ENCODE results near the gene CLEC4D. TPM values are rescaled to one million over a fixed set of nuclear protein-coding genes. Genes with fewer than 3 reads are reported as not detected.

CLEC4D gene
- total and polyA plus RNA-seq, 4 donors: 0.08 to 0.67 (median 0.46) TPM

DNA sequence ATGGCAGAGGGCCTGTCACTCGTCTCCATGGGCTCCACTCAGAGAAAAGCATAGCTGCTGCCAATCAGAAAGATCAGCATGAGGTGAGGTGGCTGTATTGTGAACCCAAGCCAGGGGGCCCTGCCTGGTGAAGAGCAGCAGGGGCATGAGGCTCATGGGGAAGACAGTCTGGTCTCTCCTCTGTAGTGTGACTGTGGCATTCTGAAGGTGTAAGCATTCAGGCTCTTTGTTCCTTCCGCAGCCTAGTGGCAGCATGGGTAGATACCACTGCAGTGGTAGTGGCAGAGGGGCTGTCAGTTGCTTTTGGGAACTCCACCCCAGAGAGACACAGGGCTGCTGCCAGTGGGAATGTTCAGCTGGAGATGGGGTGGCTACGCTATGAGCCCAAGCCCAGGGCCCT lies 5.1 kb upstream of the CLEC4D start:
- Histone ChIP-seq H3K9ac (ENCODE audit: low read depth in 1 of 2, low read length in 2 of 2) (no peak overlapping the region), H3K9me3 (ENCODE audit: control insufficient read depth in 4 of 4, low read length in 3 of 4) (no peaks in the 10 kb centered on the region), H3K4me1 (ENCODE audit: control insufficient read depth in 4 of 4, insufficient read depth in 4 of 4, low read length in 3 of 4) (no peaks in the 10 kb centered on the region), H3K27ac (ENCODE audit: low read depth in 1 of 2, low read length in 2 of 2) (no peak overlapping the region), H3K27me3 (ENCODE audit: control insufficient read depth in 4 of 4, insufficient read depth in 4 of 4, low read length in 3 of 4) (no peaks in the 10 kb centered on the region), H3K4me3 (ENCODE audit: low read depth in 1 of 3, low read length in 3 of 3) (no peak overlapping the region), H3K36me3 (ENCODE audit: control insufficient read depth in 4 of 4, insufficient read depth in 3 of 4, low read depth in 1 of 4, low read length in 3 of 4) (no peaks in the 10 kb centered on the region)
- 85% methylated on average over 3 of the region's 3 CpGs for WGBS
- no peak for DNase-seq (ENCODE audit: low spot score)
- TF ChIP-seq FOXA1 (IDR thresholded peaks at IDR 0.05) (no peak), ATF3 (IDR thresholded peaks at IDR 0.05) (no peak)

- H3K9me3 ChIP-seq (ENCODE audit: control insufficient read depth in 4 of 4, low read length in 3 of 4): no peaks in the 10 kb centered on the region
- H3K36me3 ChIP-seq (ENCODE audit: control insufficient read depth in 4 of 4, insufficient read depth in 3 of 4, low read depth in 1 of 4, low read length in 3 of 4): no peaks in the 10 kb centered on the region
- H3K4me3 ChIP-seq (ENCODE audit: low read depth in 1 of 3, low read length in 3 of 3): no peak overlapping the region
- H3K27me3 ChIP-seq (ENCODE audit: control insufficient read depth in 4 of 4, insufficient read depth in 4 of 4, low read length in 3 of 4): no peaks in the 10 kb centered on the region
- no peak overlapping the region for H3K27ac ChIP-seq (ENCODE audit: low read depth in 1 of 2, low read length in 2 of 2)
- no peak for DNase-seq (ENCODE audit: low spot score)
- TF ChIP-seq, protein P1, sequence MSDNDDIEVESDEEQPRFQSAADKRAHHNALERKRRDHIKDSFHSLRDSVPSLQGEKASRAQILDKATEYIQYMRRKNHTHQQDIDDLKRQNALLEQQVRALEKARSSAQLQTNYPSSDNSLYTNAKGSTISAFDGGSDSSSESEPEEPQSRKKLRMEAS (IDR thresholded peaks at IDR 0.05): no peak
- TF ChIP-seq NR2F2 (IDR thresholded peaks at IDR 0.05): no peak
- no peak for TF ChIP-seq JUND (IDR thresholded peaks at IDR 0.05)
- no peak for TF ChIP-seq CTCF (IDR thresholded peaks at IDR 0.05; ENCODE audit: low read depth, low read length, missing input control)
- no peak for TF ChIP-seq FOXA2 (IDR thresholded peaks at IDR 0.05)
- H3K9ac ChIP-seq (ENCODE audit: low read depth in 1 of 2, low read length in 2 of 2): no peak overlapping the region
- WGBS: 67% methylated on average over 12 of the region's 12 CpGs
- H3K4me1 ChIP-seq (ENCODE audit: control insufficient read depth in 4 of 4, insufficient read depth in 4 of 4, low read length in 3 of 4): no peaks in the 10 kb centered on the region
Measured at GRCh38 chr12:8508910-8509841, 4.1 kb upstream of the CLEC4D start.

DNA sequence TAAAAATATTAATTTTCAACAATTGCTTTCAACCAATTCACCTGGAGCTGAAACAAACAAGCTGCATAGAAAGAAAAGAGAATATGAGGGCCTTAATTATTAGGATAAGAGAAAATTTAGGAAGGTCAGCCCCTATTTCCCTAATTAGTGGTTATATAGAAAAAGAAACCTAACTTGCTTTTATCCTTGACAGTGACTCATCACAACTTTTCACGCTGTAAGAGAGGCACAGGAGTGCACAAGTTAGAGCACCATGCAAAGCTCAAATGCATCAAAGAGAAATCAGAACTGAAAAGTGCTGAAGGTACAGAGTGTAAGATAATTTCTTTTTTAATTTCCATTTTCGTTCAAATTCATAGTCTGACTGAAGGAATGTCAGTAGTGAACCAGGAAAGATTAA lies 4.7 kb downstream of the CLEC4D start:
- H3K36me3 ChIP-seq (ENCODE audit: control insufficient read depth in 4 of 4, insufficient read depth in 3 of 4, low read depth in 1 of 4, low read length in 3 of 4): no peaks in the 10 kb centered on the region
- 72% methylated on average over 2 of the region's 2 CpGs for WGBS
- TF ChIP-seq HNF4A (conservative IDR thresholded peaks at IDR 0.05): no peak
- TF ChIP-seq JUND (IDR thresholded peaks at IDR 0.05): no peak
- TF ChIP-seq TAF1 (conservative IDR thresholded peaks at IDR 0.05): no peak
- no peak for TF ChIP-seq FOXA2 (IDR thresholded peaks at IDR 0.05)
- no peak for TF ChIP-seq YY1 (IDR thresholded peaks at IDR 0.05)
- TF ChIP-seq NR2F2 (IDR thresholded peaks at IDR 0.05): no peak
- TF ChIP-seq, protein P2, sequence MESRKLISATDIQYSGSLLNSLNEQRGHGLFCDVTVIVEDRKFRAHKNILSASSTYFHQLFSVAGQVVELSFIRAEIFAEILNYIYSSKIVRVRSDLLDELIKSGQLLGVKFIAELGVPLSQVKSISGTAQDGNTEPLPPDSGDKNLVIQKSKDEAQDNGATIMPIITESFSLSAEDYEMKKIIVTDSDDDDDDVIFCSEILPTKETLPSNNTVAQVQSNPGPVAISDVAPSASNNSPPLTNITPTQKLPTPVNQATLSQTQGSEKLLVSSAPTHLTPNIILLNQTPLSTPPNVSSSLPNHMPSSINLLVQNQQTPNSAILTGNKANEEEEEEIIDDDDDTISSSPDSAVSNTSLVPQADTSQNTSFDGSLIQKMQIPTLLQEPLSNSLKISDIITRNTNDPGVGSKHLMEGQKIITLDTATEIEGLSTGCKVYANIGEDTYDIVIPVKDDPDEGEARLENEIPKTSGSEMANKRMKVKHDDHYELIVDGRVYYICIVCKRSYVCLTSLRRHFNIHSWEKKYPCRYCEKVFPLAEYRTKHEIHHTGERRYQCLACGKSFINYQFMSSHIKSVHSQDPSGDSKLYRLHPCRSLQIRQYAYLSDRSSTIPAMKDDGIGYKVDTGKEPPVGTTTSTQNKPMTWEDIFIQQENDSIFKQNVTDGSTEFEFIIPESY (IDR thresholded peaks at IDR 0.05): no peak
- no peak for TF ChIP-seq CTCF (IDR thresholded peaks at IDR 0.05; ENCODE audit: low read depth, low read length, missing input control)
- no peak for TF ChIP-seq EGR1 (IDR thresholded peaks at IDR 0.05; ENCODE audit: low read depth in 2 of 2)
- no peak for TF ChIP-seq RXRA (IDR thresholded peaks at IDR 0.05)
- TF ChIP-seq, protein P1 (IDR thresholded peaks at IDR 0.05): no peak
- no peak for TF ChIP-seq GABPA (IDR thresholded peaks at IDR 0.05 in 1 of 2, conservative IDR thresholded peaks at IDR 0.05 in 1 of 2)
- no peak for TF ChIP-seq FOXA1 (IDR thresholded peaks at IDR 0.05)
- TF ChIP-seq RAD21 (IDR thresholded peaks at IDR 0.05): no peak
- TF ChIP-seq SP1 (IDR thresholded peaks at IDR 0.05): no peak

More for the DNA sequence above, 4.7 kb downstream of the CLEC4D start:
- H3K4me1 ChIP-seq (ENCODE audit: control insufficient read depth in 4 of 4, insufficient read depth in 4 of 4, low read length in 3 of 4): no peaks in the 10 kb centered on the region
- no peak for DNase-seq (ENCODE audit: low spot score)
- H3K27ac ChIP-seq (ENCODE audit: low read depth in 1 of 2, low read length in 2 of 2): no peak overlapping the region
- H3K9me3 ChIP-seq (ENCODE audit: control insufficient read depth in 4 of 4, low read length in 3 of 4): no peaks in the 10 kb centered on the region
- no peak overlapping the region for H3K9ac ChIP-seq (ENCODE audit: low read depth in 1 of 2, low read length in 2 of 2)
- H3K4me3 ChIP-seq (ENCODE audit: low read depth in 1 of 3, low read length in 3 of 3): no peak overlapping the region
- H3K27me3 ChIP-seq (ENCODE audit: control insufficient read depth in 4 of 4, insufficient read depth in 4 of 4, low read length in 3 of 4): peaks cover 0 to 10% (median 0%) of the 10 kb centered on the region in 4 donors
